Neural cell (in vitro differentiated cells): ENCODE data around the gene BMPR1B.

Experiments used
- CTCF ChIP-seq: fragments of 450-650 bp; IDR thresholded peaks from 2 replicates; pipeline ENCODE4 v1.5.1; 2014; ENCODE audit warnings: antibody characterized with exemption, mild to moderate bottlenecking, moderate library complexity; ENCODE audit not compliant: poor library complexity, severe bottlenecking
- EP300 ChIP-seq: fragments of 450-650 bp; conservative IDR thresholded peaks from 2 replicates; pipeline ENCODE4 v1.6.1; 2014; ENCODE audit warnings: antibody characterized with exemption, mild to moderate bottlenecking, moderate library complexity; ENCODE audit not compliant: poor library complexity, severe bottlenecking

- no peak for TF ChIP-seq EP300
- no peak for TF ChIP-seq CTCF
Observed at GRCh38 chr4:95021099-95021498, 263.3 kb downstream of the BMPR1B start.
